Retinal pigment epithelial cell (primary cell): Measurements from ENCODE around the gene DHDDS.

Experiments used
- DNase-seq: peaks from one replicate; pipeline ENCODE4 v3.0.0-alpha.2; 2010; ENCODE audit warnings: low read depth
- H3K4me3 ChIP-seq: 2 replicates; pipeline ENCODE4 v1.5.1; 2011; ENCODE audit warnings: mild to moderate bottlenecking, low read length, control low read depth, moderate library complexity
- CTCF ChIP-seq: conservative IDR thresholded peaks from 2 replicates; pipeline ENCODE4 v1.5.1; 2011; ENCODE audit warnings: low read depth, low read length, control low read depth, inconsistent platforms

The DHDDS gene

DNA sequence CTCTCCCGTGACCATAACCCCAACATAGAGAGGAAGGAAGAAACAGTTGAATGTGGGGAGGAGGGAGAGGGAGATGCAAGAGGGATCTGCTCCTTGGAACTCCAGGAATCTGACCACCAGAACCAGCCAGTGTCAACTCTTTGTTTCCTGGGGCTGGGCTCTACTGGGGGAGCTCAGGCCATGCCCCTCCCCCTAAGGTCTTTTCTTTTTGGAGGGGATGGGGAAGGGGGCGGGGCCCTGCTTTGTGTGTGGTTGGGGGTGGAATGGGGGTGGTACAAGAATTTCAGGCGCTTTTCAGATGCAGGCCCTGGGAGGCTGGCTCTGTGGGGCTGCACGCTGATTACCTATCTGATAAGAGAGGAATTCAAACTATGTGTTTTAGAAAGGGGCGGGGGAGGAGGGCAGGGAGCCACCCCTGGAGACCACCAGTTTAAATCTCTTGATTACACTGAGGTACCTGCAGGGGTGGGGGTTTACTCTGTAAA lies 13.2 kb upstream of the DHDDS start:
- no peak for DNase-seq
- H3K4me3 ChIP-seq = no peak overlapping the region

GRCh38 chr1:26419494-26419893 lies 12.6 kb upstream of the DHDDS start:
- no peak for DNase-seq
- no peak for TF ChIP-seq CTCF
- no peak overlapping the region for H3K4me3 ChIP-seq

More for the DNA sequence above, 13.2 kb upstream of the DHDDS start:
- no peak for TF ChIP-seq CTCF

- peak; percentile 38 for DNase-seq
- TF ChIP-seq CTCF = no peak
- no peak overlapping the region for H3K4me3 ChIP-seq
Measured at GRCh38 chr1:26429721-26430120, 2.4 kb upstream of the DHDDS start.

GRCh38 chr1:26432793-26433192 lies 672 bp downstream of the DHDDS start:
- H3K4me3 ChIP-seq = peak overlapping the region; percentile 71
- TF ChIP-seq CTCF = no peak
- no peak for DNase-seq

DNA sequence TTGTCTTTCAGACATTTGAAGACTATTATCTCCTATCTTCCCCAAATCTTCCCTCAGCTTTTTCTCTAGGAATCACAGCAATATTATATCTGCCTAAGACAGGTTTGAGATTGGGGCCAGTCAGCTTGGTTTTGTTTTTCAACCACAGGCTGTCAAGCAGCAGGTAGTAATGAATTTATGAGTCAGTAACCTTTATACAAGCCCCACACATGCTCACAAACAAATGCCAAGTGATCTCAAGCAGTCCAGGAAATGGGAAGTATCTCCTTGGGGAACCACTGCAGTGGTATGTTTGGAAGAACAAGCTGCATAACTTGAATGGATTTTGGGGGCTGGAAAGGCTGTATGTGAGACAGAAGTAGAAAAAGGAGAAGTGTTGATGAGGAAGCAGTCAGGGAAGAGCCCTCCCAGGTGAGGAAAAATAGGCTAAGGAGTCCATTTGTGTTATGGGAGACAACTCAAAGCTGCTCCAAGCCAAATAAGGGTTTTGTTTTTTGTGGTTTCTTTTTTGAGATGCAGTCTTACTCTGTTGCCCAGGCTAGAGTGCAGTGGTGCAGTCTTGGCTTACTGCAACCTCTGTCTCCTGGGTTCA lies 2.1 kb downstream of the DHDDS start:
- no peak for TF ChIP-seq CTCF
- DNase-seq = no peak
- no peak overlapping the region for H3K4me3 ChIP-seq

- no peak for DNase-seq
- H3K4me3 ChIP-seq = no peak overlapping the region
- no peak for TF ChIP-seq CTCF
Measured at GRCh38 chr1:26438041-26438440, 5.9 kb downstream of the DHDDS start.

DNA sequence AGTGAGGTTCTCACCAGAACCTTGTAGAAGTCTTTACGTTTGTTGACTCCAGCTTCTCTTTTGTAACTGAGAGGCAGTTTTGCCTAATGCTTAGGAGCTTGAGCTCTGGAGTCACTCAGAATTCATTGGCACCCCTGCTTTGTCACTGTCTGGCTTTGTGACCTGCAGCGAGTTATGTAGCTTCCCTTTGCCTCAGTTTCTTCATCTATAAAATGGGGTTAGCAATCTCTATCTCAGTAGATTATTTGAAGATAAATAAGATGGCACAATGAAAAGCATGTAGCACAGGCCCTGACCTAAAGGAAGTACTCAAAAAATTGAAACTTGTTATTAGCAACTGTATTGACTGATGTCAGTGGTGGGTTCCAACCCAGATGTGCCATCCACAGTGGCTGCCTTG lies 8.1 kb downstream of the DHDDS start:
- no peak for TF ChIP-seq CTCF
- no peak overlapping the region for H3K4me3 ChIP-seq
- DNase-seq = no peak
